SK-N-MC (cell line): ENCODE results near the gene SPATA6L.

Experiments used
- EZH2 ChIP-seq: fragments of 200-600 bp; sonication (generic); IDR thresholded peaks from one replicate; pipeline ENCODE4 v1.6.1; 2017; ENCODE audit warnings: antibody characterized with exemption
- FOXP2 ChIP-seq: optimal IDR thresholded peaks from 2 replicates; pipeline ENCODE3; 2011; ENCODE audit warnings: mild to moderate bottlenecking, moderate library complexity; ENCODE audit not compliant: insufficient read depth; ENCODE audit errors: extremely low read length, control extremely low read depth
- POLR2AphosphoS5 ChIP-seq: IDR thresholded peaks from 2 replicates; pipeline ENCODE4 v1.6.1; 2012; ENCODE audit warnings: mild to moderate bottlenecking, low read depth, low read length, borderline replicate concordance

DNA sequence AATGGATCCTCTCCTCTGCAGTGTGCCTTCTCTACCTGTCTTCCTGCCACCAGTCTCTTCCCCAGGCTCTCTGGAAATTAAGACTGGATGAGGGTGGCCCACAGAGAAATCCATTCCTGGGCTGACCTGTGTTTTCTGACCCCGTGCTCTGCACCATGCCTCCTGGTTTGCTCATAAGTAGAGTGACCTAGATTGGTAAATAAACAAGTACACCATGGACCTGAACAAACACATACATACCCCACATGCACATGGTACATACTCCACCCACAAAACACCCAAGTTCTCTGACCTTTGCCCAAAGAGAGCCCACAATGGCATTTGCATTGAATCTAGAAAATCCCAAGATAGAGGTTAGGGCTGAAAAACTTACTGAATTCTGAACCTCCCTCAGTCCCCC is 81.6 kb downstream of the SPATA6L start:
- TF ChIP-seq POLR2AphosphoS5 = no peak
- no peak for TF ChIP-seq EZH2
- no peak for TF ChIP-seq FOXP2
